NB4 (cell line): ENCODE measurements around the gene CRIM1.

Experiments
- CTCF ChIP-seq: IDR thresholded peaks from one replicate; pipeline ENCODE4 v1.5.1; 2012; ENCODE audit warnings: low read depth, low read length
- POLR2A ChIP-seq: IDR thresholded peaks from 2 replicates; pipeline ENCODE4 v1.6.1; 2011; ENCODE audit warnings: mild to moderate bottlenecking; ENCODE audit not compliant: insufficient read length; ENCODE audit errors: extremely low read depth

GRCh38 chr2:36387258-36387916 lies 31.8 kb downstream of the CRIM1 start:
- TF ChIP-seq CTCF: no peak
- no peak for TF ChIP-seq POLR2A
